GM12892 (cell line): ENCODE measurements around the gene FRMD4B.

Experiments used
- POLR2A ChIP-seq: IDR thresholded peaks from 2 replicates; pipeline ENCODE4 v1.6.1; 2011; ENCODE audit warnings: low read depth, low read length, control low read depth
- POLR2AphosphoS5 ChIP-seq: IDR thresholded peaks from 2 replicates; pipeline ENCODE4 v1.6.1; 2011; ENCODE audit warnings: low read depth, low read length, control low read depth
- TAF1 ChIP-seq: IDR thresholded peaks from 2 replicates; pipeline ENCODE4 v1.6.1; 2011; ENCODE audit warnings: low read depth, mild to moderate bottlenecking, control low read depth, low read length, borderline replicate concordance

DNA sequence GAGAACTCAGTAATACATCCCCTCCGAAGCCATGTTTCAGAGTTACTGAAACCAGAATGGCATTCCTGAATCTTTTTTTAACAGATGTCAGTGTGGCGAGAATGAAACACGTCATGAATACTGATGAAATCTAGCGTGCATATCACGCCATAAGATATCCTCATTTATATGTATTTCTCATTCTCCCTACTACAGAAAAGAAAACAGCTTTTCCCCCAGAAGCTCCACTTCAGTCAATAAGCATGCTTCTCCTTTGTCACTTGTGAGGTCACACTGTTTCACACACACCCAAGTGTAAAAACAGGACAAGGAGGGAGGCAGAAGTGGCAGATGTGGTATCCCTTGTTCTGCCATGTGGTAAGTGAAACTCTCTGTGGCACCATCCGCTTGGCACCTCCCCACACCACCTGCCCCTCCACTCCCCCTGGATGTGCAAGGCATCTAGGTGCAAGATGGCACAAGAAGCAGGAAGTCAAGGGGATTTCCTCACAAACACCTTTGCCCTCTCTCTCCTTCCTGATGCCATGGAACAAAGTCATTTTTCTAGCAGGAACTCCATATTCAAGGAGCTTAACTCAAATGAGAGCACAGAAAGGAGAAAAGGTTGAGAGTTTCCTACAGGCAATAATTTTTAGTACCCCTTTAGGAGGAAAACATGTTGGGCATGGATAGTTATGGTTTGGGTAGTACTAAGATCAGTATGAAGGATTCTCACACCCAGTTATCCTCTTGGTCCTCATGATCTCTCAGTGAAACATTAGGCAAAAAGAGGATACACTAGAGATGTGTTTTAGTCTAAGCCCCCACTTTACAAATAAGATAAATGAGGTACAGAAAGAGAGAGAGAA, 47.5 kb upstream of the FRMD4B start:
- TF ChIP-seq TAF1 (no peak), POLR2A (no peak), POLR2AphosphoS5 (no peak)
